GM23338 (cell line): ENCODE results near the gene THRB. TPM values are rescaled to one million over a fixed set of nuclear protein-coding genes. Genes with fewer than 3 reads are reported as not detected.

ENCODE experiments used
- ATAC-seq: fragments of 200-7000 bp; cut with Tn5 transposase; 3 replicates; pipeline ENCODE4 v1.9.1; 2020
- DNase-seq: peaks from one replicate; pipeline ENCODE4 v3.0.0-alpha.2; 2015; ENCODE audit warnings: low spot score
- H2AFZ ChIP-seq: fragments of 200-600 bp; sonication (generic); 2 replicates; pipeline ENCODE4 v1.8.0; 2016; ENCODE audit warnings: antibody characterized with exemption, mild to moderate bottlenecking, moderate library complexity
- H3F3A ChIP-seq: fragments of 200-600 bp; sonication (generic); replicated peaks from 2 replicates; pipeline ENCODE4 v1.8.0; 2017; ENCODE audit warnings: antibody characterized with exemption, mixed run types, low read depth
- H3K27ac ChIP-seq: fragments of 200-600 bp; sonication (generic); 2 replicates; pipeline ENCODE4 v1.6.1; 2016; ENCODE audit warnings: low read depth
- H3K27me3 ChIP-seq: fragments of 200-600 bp; sonication (generic); 2 replicates; pipeline ENCODE4 v1.8.0; 2016; ENCODE audit warnings: mild to moderate bottlenecking, mixed run types, moderate library complexity; ENCODE audit not compliant: insufficient read depth
- H3K36me3 ChIP-seq: fragments of 200-600 bp; sonication (generic); 2 replicates; pipeline ENCODE4 v1.8.0; 2016; ENCODE audit warnings: mild to moderate bottlenecking; ENCODE audit not compliant: insufficient read depth
- H3K4me1 ChIP-seq: fragments of 200-600 bp; sonication (generic); 2 replicates; pipeline ENCODE4 v1.8.0; 2016; ENCODE audit warnings: mild to moderate bottlenecking, moderate library complexity; ENCODE audit not compliant: insufficient read depth
- H3K4me2 ChIP-seq: fragments of 200-600 bp; sonication (generic); 2 replicates; pipeline ENCODE4 v1.7.1; 2017; ENCODE audit warnings: mixed run types
- H3K4me3 ChIP-seq: fragments of 200-600 bp; sonication (generic); 2 replicates; pipeline ENCODE4 v1.6.1; 2016; ENCODE audit warnings: mixed run types
- H3K79me2 ChIP-seq: fragments of 200-600 bp; sonication (generic); replicated peaks from 2 replicates; pipeline ENCODE4 v1.8.0; 2017; ENCODE audit warnings: mild to moderate bottlenecking; ENCODE audit not compliant: insufficient read depth
- H3K9me2 ChIP-seq: fragments of 200-600 bp; sonication (generic); 2 replicates; pipeline ENCODE4 v1.8.0; 2017; ENCODE audit not compliant: insufficient read depth
- H4K20me1 ChIP-seq: fragments of 200-600 bp; sonication (generic); replicated peaks from 2 replicates; pipeline ENCODE4 v1.8.0; 2017; ENCODE audit warnings: mild to moderate bottlenecking; ENCODE audit not compliant: insufficient read depth
- H3K27ac Mint-ChIP-seq: 2 replicates; pipeline ENCODE4 v1.8.0; 2020; ENCODE audit warnings: inconsistent platforms, mild to moderate bottlenecking, moderate library complexity, mixed read lengths
- H3K27me3 Mint-ChIP-seq: 3 replicates; pipeline ENCODE4 v1.8.0; 2022; ENCODE audit warnings: low read depth, mild to moderate bottlenecking, moderate library complexity, mixed read lengths, inconsistent platforms; ENCODE audit not compliant: insufficient read depth, poor library complexity
- H3K36me3 Mint-ChIP-seq: 3 replicates; pipeline ENCODE4 v1.8.0; 2021; ENCODE audit warnings: low read depth, mild to moderate bottlenecking, inconsistent platforms, moderate library complexity, mixed read lengths
- H3K4me1 Mint-ChIP-seq: 3 replicates; pipeline ENCODE4 v1.8.0; 2020; ENCODE audit warnings: mild to moderate bottlenecking, inconsistent platforms, mixed read lengths
- H3K4me3 Mint-ChIP-seq: 3 replicates; pipeline ENCODE4 v1.8.0; 2021; ENCODE audit warnings: moderate library complexity, mild to moderate bottlenecking, inconsistent platforms, mixed read lengths
- H3K9me3 Mint-ChIP-seq: 3 replicates; pipeline ENCODE4 v1.8.0; 2020; ENCODE audit warnings: moderate library complexity, mild to moderate bottlenecking, inconsistent platforms, mixed read lengths
- CREB1 ChIP-seq: fragments of 250-450 bp; sonication (Bioruptor Pico); IDR thresholded peaks from 2 replicates; pipeline ENCODE4 v1.5.0; 2020; ENCODE audit warnings: low read depth, mild to moderate bottlenecking, moderate library complexity
- CTCF ChIP-seq, 2 experiments: fragments of 200-600 bp in 1 of 2; sonication (generic) in 1 of 2; conservative IDR thresholded peaks; 2 replicates each; pipeline versions ENCODE4 v1.5.1 to v1.6.1; 2016 to 2017; ENCODE audit warnings: antibody characterized with exemption in 2 of 2, low read depth in 2 of 2, mild to moderate bottlenecking in 2 of 2, moderate library complexity in 1 of 2
- EZH2 ChIP-seq: fragments of 200-600 bp; sonication (generic); IDR thresholded peaks from one replicate; pipeline ENCODE4 v1.8.0; 2017; ENCODE audit warnings: antibody characterized with exemption, mild to moderate bottlenecking, low read depth; ENCODE audit not compliant: unreplicated experiment
- EZH2phosphoT487 ChIP-seq: fragments of 200-600 bp; sonication (generic); IDR thresholded peaks from one replicate; pipeline ENCODE4 v1.8.1; 2018; ENCODE audit warnings: antibody characterized with exemption; ENCODE audit not compliant: unreplicated experiment
- JUNB ChIP-seq: IDR thresholded peaks from one replicate; pipeline ENCODE4 v1.6.1; 2016; ENCODE audit warnings: antibody characterized with exemption; ENCODE audit not compliant: unreplicated experiment
- NANOG ChIP-seq: IDR thresholded peaks from 2 replicates; pipeline ENCODE4 v1.6.1; 2016; ENCODE audit warnings: antibody characterized with exemption, borderline replicate concordance
- POLR2AphosphoS5 ChIP-seq: IDR thresholded peaks from 2 replicates; pipeline ENCODE4 v1.6.1; 2016; ENCODE audit warnings: antibody characterized with exemption, low read depth
- ZNF114 ChIP-seq: fragments of 250-450 bp; sonication (Bioruptor Pico); IDR thresholded peaks from 2 replicates; pipeline ENCODE4 v1.5.0; 2020; ENCODE audit warnings: mild to moderate bottlenecking, moderate library complexity
- ZNF331 ChIP-seq: fragments of 250-450 bp; sonication (Bioruptor Pico); IDR thresholded peaks from 2 replicates; pipeline ENCODE4 v1.5.0; 2020; ENCODE audit warnings: low read depth, mild to moderate bottlenecking, moderate library complexity
- ZNF462 ChIP-seq: fragments of 250-450 bp; sonication (Bioruptor Pico); IDR thresholded peaks from 2 replicates; pipeline ENCODE4 v1.5.0; 2020; ENCODE audit warnings: mild to moderate bottlenecking, moderate library complexity
- polyA plus RNA-seq: library from polyadenylated mRNA; unstranded; fragments of >200 nt; fragmentation: Nextera tagmentation; extraction: Ambion mirVana; gene quantifications from 2 replicates; pipeline ENCODE4 v1.2.1, GENCODE V29; 2016
- total RNA-seq: library from RNA; depleted of rRNA; stranded (reverse); fragments of >200 nt; shearing (Covaris generic); gene quantifications from 2 replicates; pipeline ENCODE4 v1.2.3, GENCODE V29; 2014

The THRB gene
- total and polyA plus RNA-seq, 2 experiments from 2014 or later: 1.7 to 3.2 TPM

- ATAC-seq (no peak), DNase-seq (no peak)
- Histone ChIP-seq H3K27me3 (peaks cover 9% of the 10 kb centered on the region; the same call in 1 of the 2 replicates), H3K4me3 (no peak overlapping the region), H3K4me2 (no peak overlapping the region), H4K20me1 (no peaks in the 10 kb centered on the region), H3K9me2 (no peaks in the 10 kb centered on the region; the same call in 1 of the 2 replicates), H3K36me3 (no peaks in the 10 kb centered on the region), H3K27ac (no peak overlapping the region), H2AFZ (no peak overlapping the region), H3K79me2 (no peaks in the 10 kb centered on the region), H3K4me1 (peaks cover 10% of the 10 kb centered on the region), H3F3A (no peaks in the 10 kb centered on the region)
- TF ChIP-seq ZNF331: no peak
- TF ChIP-seq EZH2: no peak
- TF ChIP-seq CTCF (conservative IDR thresholded peaks at IDR 0.05; ENCODE audit: low read depth in 2 of 2): no peak
- no peak for TF ChIP-seq NANOG
- no peak for TF ChIP-seq ZNF114 (CRISPR knock-in tag)
- Mint-ChIP-seq H3K36me3 (no peaks in the 10 kb centered on the region), H3K27me3 (peaks cover 3% of the 10 kb centered on the region), H3K9me3 (peaks cover 5% of the 10 kb centered on the region; the same call in 1 of the 3 replicates), H3K27ac (no peak overlapping the region), H3K4me1 (peaks cover 23% of the 10 kb centered on the region), H3K4me3 (no peak overlapping the region)
These were observed 99.9 kb downstream of the THRB start for GRCh38 chr3:24394754-24395153.

GRCh38 chr3:24393316-24393715, 101.3 kb downstream of the THRB start:
- peaks cover 9% of the 10 kb centered on the region; the same call in 1 of the 2 replicates for H3K27me3 ChIP-seq
- no peak for ATAC-seq
- H3K4me3 Mint-ChIP-seq: no peak overlapping the region
- no peaks in the 10 kb centered on the region for H3F3A ChIP-seq
- H3K27ac ChIP-seq: no peak overlapping the region
- H3K36me3 Mint-ChIP-seq: no peaks in the 10 kb centered on the region
- H3K27ac Mint-ChIP-seq: no peak overlapping the region
- no peaks in the 10 kb centered on the region for H3K79me2 ChIP-seq
- peaks cover 19% of the 10 kb centered on the region for H3K4me1 ChIP-seq
- H3K36me3 ChIP-seq: no peaks in the 10 kb centered on the region
- no peak overlapping the region for H3K4me2 ChIP-seq
- peaks cover 27% of the 10 kb centered on the region for H3K4me1 Mint-ChIP-seq
- H4K20me1 ChIP-seq: no peaks in the 10 kb centered on the region
- peaks cover 5% of the 10 kb centered on the region; the same call in 1 of the 3 replicates for H3K9me3 Mint-ChIP-seq
- no peak overlapping the region for H3K4me3 ChIP-seq
- H2AFZ ChIP-seq: no peak overlapping the region
- H3K27me3 Mint-ChIP-seq: peaks cover 3% of the 10 kb centered on the region
- no peak for DNase-seq
- H3K9me2 ChIP-seq: no peaks in the 10 kb centered on the region; the same call in 1 of the 2 replicates
- TF ChIP-seq CREB1 (CRISPR knock-in tag): no peak
- TF ChIP-seq EZH2phosphoT487: no peak
- TF ChIP-seq NANOG: no peak
- TF ChIP-seq ZNF114 (CRISPR knock-in tag): no peak
- TF ChIP-seq ZNF462 (CRISPR knock-in tag): no peak
- TF ChIP-seq EZH2: no peak
- TF ChIP-seq POLR2AphosphoS5: no peak
- TF ChIP-seq ZNF331: no peak
- no peak for TF ChIP-seq CTCF (conservative IDR thresholded peaks at IDR 0.05; ENCODE audit: low read depth in 2 of 2)
- no peak for TF ChIP-seq JUNB
